ENCODE results near the gene NARF. TPM values are rescaled to one million over a fixed set of nuclear protein-coding genes. Genes with fewer than 3 reads are reported as not detected.

The NARF gene
- total RNA-seq, 4 donors from 2014 or later, result 44.1 to 133 (median 61.1) TPM

DNA sequence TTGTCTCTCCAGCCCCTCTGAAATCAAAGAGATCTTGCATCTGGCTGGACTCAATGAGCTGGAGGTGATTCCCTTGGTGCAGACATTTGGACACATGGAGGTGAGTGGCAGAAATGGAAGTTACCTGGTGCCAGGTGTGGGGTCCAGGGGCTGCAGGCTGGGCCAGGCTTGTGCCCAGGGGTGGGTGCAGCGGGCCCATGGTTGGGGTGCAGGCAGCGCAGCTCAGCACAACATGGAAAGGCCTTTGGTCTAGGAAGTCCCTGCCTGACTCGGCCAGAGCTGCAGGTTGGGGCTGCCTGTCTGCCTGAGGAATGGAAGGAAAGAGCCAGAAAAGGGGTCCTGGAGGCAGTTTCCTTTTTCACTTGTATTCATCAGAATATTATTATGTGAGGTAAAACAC lies 30.0 kb upstream of the NARF start:
- Histone ChIP-seq H3K27ac (no peak overlapping the region), H3K27me3 (no peaks in the 10 kb centered on the region), H3K4me3 (no peak overlapping the region), H3K9me3 (no peaks in the 10 kb centered on the region), H3K4me1 (no peaks in the 10 kb centered on the region), H3K36me3 (no peaks in the 10 kb centered on the region)
- TF ChIP-seq EP300 (IDR thresholded peaks at IDR 0.05; ENCODE audit: low read depth) (no peak), POLR2AphosphoS5 (IDR thresholded peaks at IDR 0.05) (no peak), POLR2A (IDR thresholded peaks at IDR 0.05) (no peak)
- TF ChIP-seq, protein P1, sequence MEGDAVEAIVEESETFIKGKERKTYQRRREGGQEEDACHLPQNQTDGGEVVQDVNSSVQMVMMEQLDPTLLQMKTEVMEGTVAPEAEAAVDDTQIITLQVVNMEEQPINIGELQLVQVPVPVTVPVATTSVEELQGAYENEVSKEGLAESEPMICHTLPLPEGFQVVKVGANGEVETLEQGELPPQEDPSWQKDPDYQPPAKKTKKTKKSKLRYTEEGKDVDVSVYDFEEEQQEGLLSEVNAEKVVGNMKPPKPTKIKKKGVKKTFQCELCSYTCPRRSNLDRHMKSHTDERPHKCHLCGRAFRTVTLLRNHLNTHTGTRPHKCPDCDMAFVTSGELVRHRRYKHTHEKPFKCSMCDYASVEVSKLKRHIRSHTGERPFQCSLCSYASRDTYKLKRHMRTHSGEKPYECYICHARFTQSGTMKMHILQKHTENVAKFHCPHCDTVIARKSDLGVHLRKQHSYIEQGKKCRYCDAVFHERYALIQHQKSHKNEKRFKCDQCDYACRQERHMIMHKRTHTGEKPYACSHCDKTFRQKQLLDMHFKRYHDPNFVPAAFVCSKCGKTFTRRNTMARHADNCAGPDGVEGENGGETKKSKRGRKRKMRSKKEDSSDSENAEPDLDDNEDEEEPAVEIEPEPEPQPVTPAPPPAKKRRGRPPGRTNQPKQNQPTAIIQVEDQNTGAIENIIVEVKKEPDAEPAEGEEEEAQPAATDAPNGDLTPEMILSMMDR (IDR thresholded peaks at IDR 0.05), result no peak
- intact Hi-C loops (cut with DNase I; ENCODE audit: low total_unique reads) (no loop called here), in situ Hi-C loops (cut with MboI; ENCODE audit: low pct_ligation_motif_present in 1 of 4, low pct_unique_long_range_greater_than_20kb in 1 of 4, low sequenced_read_pairs in 3 of 4) (no loop called here)
- 92% methylated on average over 2 of the region's 3 CpGs; no CpG with 5 or more reads in 1 of the 2 donors for WGBS, 2 donors (ENCODE audit: low coverage in 1 of 2)
- DNase-seq, result no peak

GRCh38 chr17:82429824-82430223 lies 28.7 kb upstream of the NARF start:
- DNase-seq, result no peak
- TF ChIP-seq POLR2AphosphoS5 (IDR thresholded peaks at IDR 0.05) (no peak), EP300 (IDR thresholded peaks at IDR 0.05; ENCODE audit: low read depth) (no peak), POLR2A (IDR thresholded peaks at IDR 0.05) (no peak)
- TF ChIP-seq, protein P1 (IDR thresholded peaks at IDR 0.05), result no peak
- H3K4me1 ChIP-seq, result no peaks in the 10 kb centered on the region
- H3K36me3 ChIP-seq, result no peaks in the 10 kb centered on the region
- intact Hi-C loops (cut with DNase I; ENCODE audit: low total_unique reads) (no loop called here), in situ Hi-C loops (cut with MboI; ENCODE audit: low pct_ligation_motif_present in 1 of 4, low pct_unique_long_range_greater_than_20kb in 1 of 4, low sequenced_read_pairs in 3 of 4) (no loop called here)
- 89% methylated on average over 7 of the region's 7 CpGs; no CpG with 5 or more reads in 1 of the 2 donors for WGBS, 2 donors (ENCODE audit: low coverage in 1 of 2)
- H3K27ac ChIP-seq, result no peak overlapping the region
- H3K4me3 ChIP-seq, result no peak overlapping the region
- no peaks in the 10 kb centered on the region for H3K9me3 ChIP-seq
- no peaks in the 10 kb centered on the region for H3K27me3 ChIP-seq

DNA sequence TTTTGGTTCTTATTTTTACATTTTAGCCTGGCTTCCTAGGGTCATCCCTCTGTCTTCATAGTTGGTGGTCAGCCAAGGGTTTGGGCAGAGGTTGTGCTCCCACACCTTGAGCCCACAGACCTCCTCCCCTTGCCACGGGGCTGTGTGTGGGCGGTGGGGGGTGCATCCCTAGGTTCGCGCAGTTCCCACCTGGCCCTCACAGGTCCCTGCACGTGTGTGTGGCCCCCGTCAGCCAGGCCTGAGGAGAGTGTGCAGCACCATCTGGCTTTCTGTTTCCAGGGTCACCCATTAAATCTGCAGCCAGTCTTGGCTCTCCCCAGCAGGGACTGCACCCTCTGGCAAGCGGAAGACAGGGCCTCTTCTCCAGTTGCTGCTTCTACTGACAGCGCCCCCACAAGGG lies 26.5 kb upstream of the NARF start:
- H3K9me3 ChIP-seq, result no peaks in the 10 kb centered on the region
- intact Hi-C loops (cut with DNase I; ENCODE audit: low total_unique reads), result no loop called here
- H3K4me1 ChIP-seq, result no peaks in the 10 kb centered on the region
- DNase-seq, result no peak
- no peak overlapping the region for H3K4me3 ChIP-seq
- H3K36me3 ChIP-seq, result no peaks in the 10 kb centered on the region
- H3K27me3 ChIP-seq, result no peaks in the 10 kb centered on the region
- no peak overlapping the region for H3K27ac ChIP-seq
- TF ChIP-seq, protein P1 (IDR thresholded peaks at IDR 0.05), result no peak
- no peak for TF ChIP-seq POLR2AphosphoS5 (IDR thresholded peaks at IDR 0.05)
- TF ChIP-seq EP300 (IDR thresholded peaks at IDR 0.05; ENCODE audit: low read depth), result no peak
- TF ChIP-seq POLR2A (IDR thresholded peaks at IDR 0.05), result no peak
- in situ Hi-C loops (cut with MboI; ENCODE audit: low pct_ligation_motif_present in 1 of 4, low pct_unique_long_range_greater_than_20kb in 1 of 4, low sequenced_read_pairs in 3 of 4), result no loop called here
- WGBS, 2 donors (ENCODE audit: low coverage in 1 of 2), result 79% methylated on average over 6 of the region's 8 CpGs; no CpG with 5 or more reads in 1 of the 2 donors

DNA sequence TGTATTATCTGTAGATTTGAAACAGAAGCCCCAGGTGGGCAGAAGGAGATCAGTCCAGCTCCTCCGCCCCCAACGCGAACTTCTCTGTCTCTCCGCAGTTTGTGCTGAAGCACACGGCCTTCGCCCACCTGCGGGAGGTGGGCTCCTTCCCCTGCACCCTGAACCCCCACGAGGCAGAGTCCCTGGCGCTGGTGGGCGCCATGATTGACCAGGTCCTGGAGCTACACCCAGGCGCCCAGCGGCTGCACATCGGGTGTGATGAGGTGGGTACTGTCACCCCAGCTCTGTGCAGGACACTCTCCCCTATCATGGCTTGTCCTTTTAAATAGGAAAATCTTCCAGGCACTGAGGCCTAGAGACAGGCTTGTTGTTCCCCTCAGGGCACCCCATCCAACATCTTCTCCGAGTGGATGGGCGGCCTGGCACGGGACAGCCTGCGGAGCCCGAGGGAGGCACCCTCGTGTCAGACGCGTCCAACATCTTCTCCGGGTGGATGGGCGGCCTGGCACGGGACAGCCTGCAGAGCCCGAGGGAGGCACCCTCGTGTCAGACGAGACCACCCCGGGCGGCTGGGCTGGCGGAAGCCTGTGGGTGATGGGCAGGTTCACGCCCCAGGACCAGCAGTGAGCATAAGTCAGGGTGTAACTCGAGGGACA lies 24.9 kb upstream of the NARF start:
- H3K27ac ChIP-seq, result no peak overlapping the region
- intact Hi-C loops (cut with DNase I; ENCODE audit: low total_unique reads), result no loop called here
- 94% methylated on average over 30 of the region's 32 CpGs; no CpG with 5 or more reads in 1 of the 2 donors for WGBS, 2 donors (ENCODE audit: low coverage in 1 of 2)
- no peak overlapping the region for H3K4me3 ChIP-seq
- no peaks in the 10 kb centered on the region for H3K4me1 ChIP-seq
- TF ChIP-seq EP300 (IDR thresholded peaks at IDR 0.05; ENCODE audit: low read depth) (no peak), POLR2A (IDR thresholded peaks at IDR 0.05) (no peak), POLR2AphosphoS5 (IDR thresholded peaks at IDR 0.05) (no peak)
- TF ChIP-seq, protein P1 (IDR thresholded peaks at IDR 0.05), result no peak
- no peaks in the 10 kb centered on the region for H3K27me3 ChIP-seq
- no peaks in the 10 kb centered on the region for H3K36me3 ChIP-seq
- no peaks in the 10 kb centered on the region for H3K9me3 ChIP-seq
- DNase-seq, result no peak
- in situ Hi-C loops (cut with MboI; ENCODE audit: low pct_ligation_motif_present in 1 of 4, low pct_unique_long_range_greater_than_20kb in 1 of 4, low sequenced_read_pairs in 3 of 4), result no loop called here

Measured in transverse colon (tissue), 4 donors.